Measurements from ENCODE around the gene OR6Y1. TPM values are rescaled to one million over a fixed set of nuclear protein-coding genes. Genes with fewer than 3 reads are reported as not detected.

The OR6Y1 gene
- total RNA-seq, 1 donor from 2014 or later, result not detected

DNA sequence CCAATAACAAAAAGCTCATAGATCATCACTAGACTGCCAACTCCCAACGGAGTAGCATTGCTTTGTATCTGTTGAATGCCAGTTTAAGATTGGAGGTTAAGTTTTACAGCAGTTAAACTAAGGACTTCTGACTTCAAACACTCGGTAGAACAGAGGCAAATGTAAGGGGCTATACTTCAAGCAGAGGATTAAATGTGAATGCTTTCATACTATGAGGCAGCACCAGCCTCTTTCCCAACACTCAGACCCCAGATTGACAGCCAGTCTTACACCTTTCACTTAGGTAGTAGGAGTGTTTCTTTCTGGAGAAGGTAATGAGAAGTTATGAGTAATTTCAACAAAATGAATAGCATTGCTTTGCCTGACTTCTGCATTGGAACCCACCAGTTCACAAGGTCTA is 59.4 kb downstream of the OR6Y1 start:
- H3K27me3 Mint-ChIP-seq (ENCODE audit: low read depth, unreplicated experiment), result no peaks in the 10 kb centered on the region

More for the DNA sequence above, 59.4 kb downstream of the OR6Y1 start:
- Histone ChIP-seq H3K9me3 (ENCODE audit: insufficient read depth, low read depth, low read length) (no peaks in the 10 kb centered on the region), H3K9ac (ENCODE audit: low read length) (no peak overlapping the region), H3K27me3 (ENCODE audit: insufficient read depth, low read length) (no peaks in the 10 kb centered on the region), H3K27ac (ENCODE audit: low read depth, low read length) (no peak overlapping the region), H3K4me2 (ENCODE audit: low read length) (no peak overlapping the region), H3K4me1 (ENCODE audit: insufficient read depth, low read length) (no peaks in the 10 kb centered on the region), H3K79me2 (ENCODE audit: insufficient read depth, low read length) (no peaks in the 10 kb centered on the region), H4K20me1 (ENCODE audit: insufficient read depth, low read length) (no peaks in the 10 kb centered on the region), H3K4me3 (ENCODE audit: insufficient read depth, low read depth, low read length) (no peak overlapping the region), H2AFZ (ENCODE audit: low read depth, low read length) (no peak overlapping the region), H3K36me3 (ENCODE audit: insufficient read depth, low read length) (no peaks in the 10 kb centered on the region)
- Mint-ChIP-seq H3K9me3 (ENCODE audit: unreplicated experiment) (no peaks in the 10 kb centered on the region), H3K4me3 (ENCODE audit: unreplicated experiment) (no peak overlapping the region), H3K27ac (ENCODE audit: unreplicated experiment) (no peak overlapping the region), H3K36me3 (ENCODE audit: low read depth, unreplicated experiment) (no peaks in the 10 kb centered on the region), H3K4me1 (ENCODE audit: low read depth, unreplicated experiment) (no peaks in the 10 kb centered on the region)
- TF ChIP-seq EZH2 (IDR thresholded peaks at IDR 0.05; ENCODE audit: insufficient read depth, low read length), result no peak
- no peak for TF ChIP-seq CTCF (IDR thresholded peaks at IDR 0.05; ENCODE audit: insufficient read depth, low read depth, low read length)
- FAIRE-seq (no peak), DNase-seq (ENCODE audit: low read depth) (no peak)

Other genes starting within 250 kb of the OR6Y1 start
- gene CD1B, start 222.9 kb downstream of the OR6Y1 start, total RNA-seq, result not detected in 2 replicates
- gene CD1E, start 200.5 kb downstream of the OR6Y1 start, total RNA-seq, result not detected in 2 replicates
- not detected in 2 replicates for gene OR10T2, start 154.9 kb downstream of the OR6Y1 start, total RNA-seq
- gene OR10K2, start 128.2 kb downstream of the OR6Y1 start, total RNA-seq, result not detected in 2 replicates
- not detected in 2 replicates for gene OR10K1, start 92.6 kb downstream of the OR6Y1 start, total RNA-seq
- not detected in 2 replicates for gene OR10R2, start 82.2 kb downstream of the OR6Y1 start, total RNA-seq
- not detected in 2 replicates for gene OR6P1, start 16.2 kb upstream of the OR6Y1 start, total RNA-seq
- not detected in 2 replicates for gene OR10X1, start 25.5 kb upstream of the OR6Y1 start, total RNA-seq
- gene OR10Z1, start 50.9 kb upstream of the OR6Y1 start, total RNA-seq, result not detected in 2 replicates
- gene SPTA1, start 132.3 kb upstream of the OR6Y1 start, total RNA-seq, result 0.02 and 0.09 TPM in 2 replicates
- not detected in 2 replicates for gene OR6K2, start 146.2 kb upstream of the OR6Y1 start, total RNA-seq
- not detected in 2 replicates for gene OR6K3, start 166.3 kb upstream of the OR6Y1 start, total RNA-seq
- gene OR6K6, start 200.3 kb upstream of the OR6Y1 start, total RNA-seq, result not detected in 2 replicates
- not detected in 2 replicates for gene OR6N1, start 217.8 kb upstream of the OR6Y1 start, total RNA-seq
- gene OR6N2, start 226.8 kb upstream of the OR6Y1 start, total RNA-seq, result not detected in 2 replicates